Caco-2 (cell line): ENCODE data around the gene CA5B. TPM values are rescaled to one million over a fixed set of nuclear protein-coding genes. Genes with fewer than 3 reads are reported as not detected.

Experiments used
- BruUV-seq: library from RNA; stranded (reverse); fragments of 400-500 nt; replicated peaks from 2 replicates; lab custom pipeline; 2021; lab: Mats Ljungman, UMichigan
- CTCF ChIA-PET: fragments of 300-600 bp; sonication (Branson Sonifier 250); formaldehyde crosslinking; loops from one replicate; lab custom pipeline; 2022; ENCODE audit warnings: antibody characterized with exemption; lab: Charles Lee
- POLR2A ChIA-PET: fragments of 300-600 bp; sonication (Branson Sonifier 250); formaldehyde crosslinking; loops from one replicate; lab custom pipeline; 2022; ENCODE audit warnings: antibody characterized with exemption; lab: Charles Lee
- DNase-seq, 2 experiments: peaks; one replicate each; pipeline versions ENCODE4 v3.0.0 to v3.0.0-alpha.2; 2020 to 2022
- H3K27me3 ChIP-seq: replicated peaks from 2 replicates; pipeline ENCODE4 v1.6.0; 2011; ENCODE audit warnings: low read length; ENCODE audit not compliant: control insufficient read depth, insufficient read depth
- H3K36me3 ChIP-seq: 2 replicates; pipeline ENCODE4 v1.5.1; 2011; ENCODE audit warnings: low read length; ENCODE audit not compliant: control insufficient read depth, insufficient read depth
- H3K4me1 ChIP-seq: fragments of 250-450 bp; sonication (Bioruptor Pico); 2 replicates; pipeline ENCODE4 v1.5.1; 2020; ENCODE audit warnings: mild to moderate bottlenecking
- H3K4me3 ChIP-seq: 2 replicates; pipeline ENCODE4 v1.5.1; 2011; ENCODE audit warnings: low read depth, mild to moderate bottlenecking, control low read depth, low read length
- H3K9me3 ChIP-seq: fragments of 250-450 bp; sonication (Bioruptor Pico); 2 replicates; pipeline ENCODE4 v1.5.1; 2020; ENCODE audit warnings: mild to moderate bottlenecking, moderate library complexity
- H3K27ac Mint-ChIP-seq: one replicate; pipeline ENCODE4 v1.8.0; 2022; ENCODE audit warnings: mixed read lengths; ENCODE audit not compliant: unreplicated experiment
- H3K27me3 Mint-ChIP-seq: one replicate; pipeline ENCODE4 v1.8.0; 2022; ENCODE audit warnings: mixed read lengths; ENCODE audit not compliant: insufficient read depth, unreplicated experiment
- H3K36me3 Mint-ChIP-seq: one replicate; pipeline ENCODE4 v1.8.0; 2022; ENCODE audit warnings: mild to moderate bottlenecking, mixed read lengths; ENCODE audit not compliant: insufficient read depth, unreplicated experiment
- H3K4me1 Mint-ChIP-seq: one replicate; pipeline ENCODE4 v1.8.0; 2022; ENCODE audit warnings: low read depth, mixed read lengths; ENCODE audit not compliant: unreplicated experiment
- H3K4me3 Mint-ChIP-seq: one replicate; pipeline ENCODE4 v1.8.0; 2022; ENCODE audit warnings: mild to moderate bottlenecking, moderate library complexity, mixed read lengths; ENCODE audit not compliant: unreplicated experiment
- H3K9me3 Mint-ChIP-seq: one replicate; pipeline ENCODE4 v1.8.0; 2022; ENCODE audit warnings: mixed read lengths; ENCODE audit not compliant: unreplicated experiment
- CTCF ChIP-seq, 2 experiments: fragments of 200-600 bp in 1 of 2; IDR thresholded peaks; 1 replicate in 1 of 2; 2 replicates in 1 of 2; pipeline versions ENCODE4 v1.5.1 to v1.8.0; 2011 to 2022; ENCODE audit warnings: antibody characterized with exemption in 1 of 2, control low read depth in 1 of 2, inconsistent platforms in 1 of 2, low read depth in 1 of 2, low read length in 1 of 2, mild to moderate bottlenecking in 1 of 2, moderate library complexity in 1 of 2; ENCODE audit not compliant: insufficient read depth in 1 of 2, severe bottlenecking in 1 of 2, unreplicated experiment in 1 of 2
- intact Hi-C: fragments of 100-400 bp; cut with micrococcal nuclease; formaldehyde crosslinking; loops from one replicate; pipeline ENCODE4 v1.10.0; 2022; ENCODE audit not compliant: unreplicated experiment
- total RNA-seq: library from RNA; stranded (reverse); gene quantifications from 2 replicates; pipeline ENCODE4 v1.2.3, GENCODE V29; 2022

CA5B gene
- total RNA-seq, 1 experiment from 2014 or later = 4.1 TPM

- no peak for TF ChIP-seq CTCF (IDR thresholded peaks at IDR 0.05; ENCODE audit: insufficient read depth in 1 of 2, low read depth in 1 of 2, low read length in 1 of 2, severe bottlenecking in 1 of 2, unreplicated experiment in 1 of 2)
- H3K36me3 ChIP-seq = no peaks in the 10 kb centered on the region
- Mint-ChIP-seq H3K36me3 (no peaks in the 10 kb centered on the region), H3K27me3 (no peaks in the 10 kb centered on the region), H3K4me1 (no peaks in the 10 kb centered on the region), H3K9me3 (no peaks in the 10 kb centered on the region), H3K4me3 (no peak overlapping the region), H3K27ac (peak overlapping the region; percentile 35)
- H3K4me3 ChIP-seq = no peak overlapping the region
- no peaks in the 10 kb centered on the region for H3K9me3 ChIP-seq
- no peaks in the 10 kb centered on the region for H3K27me3 ChIP-seq
- BruUV-seq = no TSS peak
- peaks cover 5% of the 10 kb centered on the region; the same call in 1 of the 2 replicates for H3K4me1 ChIP-seq
- CTCF ChIA-PET = no interaction called here
- DNase-seq = no peak
- POLR2A ChIA-PET = no interaction called here
- intact Hi-C loops = no loop called here
Measured at GRCh38 chrX:15718283-15718970, 19.6 kb upstream of the CA5B start.

DNA sequence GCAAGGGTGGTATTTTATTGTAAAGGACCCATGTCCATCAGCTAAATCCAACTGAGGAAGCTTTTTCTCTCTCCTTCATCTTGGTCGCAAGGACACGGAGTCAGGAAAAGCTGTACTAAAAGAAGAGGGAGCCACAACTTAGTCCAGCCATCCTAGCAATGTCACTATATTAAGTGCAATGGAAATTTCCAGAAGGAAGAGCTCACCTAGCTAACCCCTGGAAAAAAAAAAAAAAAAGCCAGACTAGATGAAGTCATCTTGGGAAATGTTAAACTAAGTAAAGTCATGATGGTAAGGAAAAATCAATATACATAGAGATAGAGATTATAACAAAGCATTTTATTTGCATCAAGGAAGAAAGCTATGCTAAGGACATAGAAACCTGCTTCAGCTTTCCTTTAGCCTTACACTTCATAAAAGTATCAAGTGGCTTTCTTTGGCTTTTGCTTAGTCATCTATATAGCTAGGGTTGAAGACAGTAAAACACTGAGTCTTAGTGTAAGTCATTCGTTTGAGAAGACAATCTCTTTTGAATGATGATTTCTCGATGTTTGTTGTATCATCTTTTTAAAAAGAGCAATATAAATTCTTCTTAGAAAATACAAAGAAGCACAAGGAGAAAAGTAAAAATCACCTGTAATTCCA, 18.6 kb upstream of the CA5B start:
- DNase-seq = no peak
- no peak for TF ChIP-seq CTCF (IDR thresholded peaks at IDR 0.05; ENCODE audit: insufficient read depth in 1 of 2, low read depth in 1 of 2, low read length in 1 of 2, severe bottlenecking in 1 of 2, unreplicated experiment in 1 of 2)
- Histone ChIP-seq H3K36me3 (no peaks in the 10 kb centered on the region), H3K27me3 (no peaks in the 10 kb centered on the region), H3K4me1 (peaks cover 5% of the 10 kb centered on the region; the same call in 1 of the 2 replicates), H3K4me3 (no peak overlapping the region), H3K9me3 (no peaks in the 10 kb centered on the region)
- H3K9me3 Mint-ChIP-seq = no peaks in the 10 kb centered on the region
- no peaks in the 10 kb centered on the region for H3K27me3 Mint-ChIP-seq
- H3K4me3 Mint-ChIP-seq = no peak overlapping the region
- POLR2A ChIA-PET = interaction anchor here (0.6 to 0.7 kb wide), 2 partner anchors 45 to 70 kb away, joined by 3 to 4 read pairs; no protein-coding TSS in a partner anchor
- no peaks in the 10 kb centered on the region for H3K4me1 Mint-ChIP-seq
- intact Hi-C loops = no loop called here
- H3K27ac Mint-ChIP-seq = peak overlapping the region; percentile 35
- BruUV-seq = no TSS peak
- no peaks in the 10 kb centered on the region for H3K36me3 Mint-ChIP-seq
- CTCF ChIA-PET = no interaction called here

DNA sequence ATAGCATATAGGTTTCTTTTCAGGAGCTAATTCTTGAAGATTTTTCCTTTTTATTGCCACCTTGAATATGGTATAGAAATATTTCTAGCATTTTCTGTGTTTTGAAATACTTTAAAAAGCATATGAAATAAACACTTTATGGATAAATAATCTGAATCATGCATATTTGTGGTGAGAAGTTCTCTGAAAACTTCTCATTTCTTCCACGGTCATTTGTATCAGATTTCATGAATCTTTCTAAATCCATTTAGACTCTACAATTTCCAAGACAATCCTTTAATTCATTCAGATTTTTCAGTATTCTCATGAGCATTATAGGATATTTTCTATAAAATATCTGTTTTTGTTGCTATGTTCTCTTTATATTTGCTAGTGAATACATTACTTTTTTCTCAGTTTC, 16.2 kb upstream of the CA5B start:
- DNase-seq = no peak
- no peak for TF ChIP-seq CTCF (IDR thresholded peaks at IDR 0.05; ENCODE audit: insufficient read depth in 1 of 2, low read depth in 1 of 2, low read length in 1 of 2, severe bottlenecking in 1 of 2, unreplicated experiment in 1 of 2)
- H3K4me3 ChIP-seq = no peak overlapping the region
- intact Hi-C loops = no loop called here
- no peak overlapping the region for H3K4me3 Mint-ChIP-seq
- no peaks in the 10 kb centered on the region for H3K9me3 ChIP-seq
- CTCF ChIA-PET = no interaction called here
- H3K9me3 Mint-ChIP-seq = no peaks in the 10 kb centered on the region
- H3K4me1 Mint-ChIP-seq = no peaks in the 10 kb centered on the region
- no peaks in the 10 kb centered on the region for H3K27me3 Mint-ChIP-seq
- H3K4me1 ChIP-seq = peaks cover 5% of the 10 kb centered on the region; the same call in 1 of the 2 replicates
- no peaks in the 10 kb centered on the region for H3K36me3 ChIP-seq
- POLR2A ChIA-PET = no interaction called here
- H3K27ac Mint-ChIP-seq = no peak overlapping the region
- no TSS peak for BruUV-seq
- no peaks in the 10 kb centered on the region for H3K36me3 Mint-ChIP-seq
- H3K27me3 ChIP-seq = no peaks in the 10 kb centered on the region
